Kidney glomerular epithelial cell (primary cell): ENCODE data around the gene PRCP.

Experiments
- DNase-seq: peaks from one replicate; lab custom pipeline; 2025; lab: John Stamatoyannopoulos, UW

The PRCP gene

DNA sequence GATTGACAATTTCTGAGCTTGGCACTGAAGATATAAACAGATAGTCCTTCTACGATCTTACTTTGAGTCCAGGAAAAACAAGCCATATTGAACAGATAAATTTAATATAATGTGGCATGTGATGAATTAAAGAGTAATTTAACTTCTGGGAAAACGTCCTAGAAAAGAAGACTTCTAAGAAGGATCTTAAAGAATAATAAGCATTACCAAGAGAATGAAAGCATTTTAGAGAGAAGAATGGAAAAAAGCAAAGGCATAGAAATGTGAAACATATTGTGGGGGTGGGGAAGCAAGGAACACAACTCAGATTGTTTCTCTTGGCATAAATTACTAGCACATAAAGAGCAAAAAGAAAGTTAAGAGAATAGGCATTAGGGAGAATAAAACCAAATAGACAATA, 6.7 kb upstream of the PRCP start:
- no peak for DNase-seq

DNA sequence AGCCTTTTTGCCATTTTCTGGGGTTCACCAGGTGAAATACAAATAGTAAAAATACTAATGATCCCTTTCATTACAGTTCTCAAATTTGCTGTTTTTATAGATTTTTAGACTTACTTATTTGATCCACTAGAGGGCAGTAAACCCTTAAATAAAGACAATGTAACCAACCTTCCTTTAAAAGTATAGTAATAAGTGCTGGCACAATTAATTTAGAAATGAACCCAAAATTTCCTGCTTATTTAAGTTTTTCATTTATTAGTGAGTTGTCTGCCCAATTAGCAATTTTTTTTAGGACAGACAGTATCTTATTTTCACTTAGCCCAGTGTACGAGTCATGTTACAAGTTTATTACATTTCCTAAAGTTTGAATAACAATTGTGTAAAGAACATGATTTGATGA, 6.0 kb upstream of the PRCP start:
- peak; percentile 65 for DNase-seq

DNA sequence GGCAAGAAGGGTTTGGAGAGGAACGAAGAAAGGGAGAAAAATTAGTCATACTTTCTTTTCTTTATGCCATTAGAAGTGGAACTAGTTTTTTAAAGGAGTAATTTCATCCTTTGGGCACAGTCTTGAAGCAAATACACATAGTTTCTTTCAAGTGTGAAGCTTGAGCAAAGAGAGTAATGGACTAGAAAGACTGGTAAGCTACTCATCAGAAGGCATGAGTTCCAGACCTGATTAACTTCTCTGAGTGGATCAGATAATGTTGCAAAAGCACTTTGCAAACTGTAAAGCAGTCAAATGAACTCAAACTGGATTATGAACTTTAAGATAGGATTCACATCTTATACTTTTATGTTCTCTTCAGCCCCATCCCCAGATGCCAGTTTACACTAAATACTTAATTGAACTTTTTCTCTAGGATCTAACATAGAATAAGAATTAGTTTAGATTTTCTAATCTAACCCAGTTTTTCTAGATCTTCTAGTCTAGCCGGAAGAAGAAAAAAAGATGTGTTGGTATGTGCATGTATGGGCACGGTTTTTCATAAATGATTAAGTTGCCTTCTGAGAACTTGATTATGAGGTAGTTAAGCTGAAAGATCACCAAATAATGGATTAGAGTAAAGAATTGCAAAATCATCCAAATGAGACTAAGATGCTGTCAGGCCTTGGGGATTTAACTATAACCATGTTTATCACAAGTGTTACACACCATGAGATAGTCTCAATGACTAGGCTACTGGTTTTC, 3.8 kb upstream of the PRCP start:
- no peak for DNase-seq

DNA sequence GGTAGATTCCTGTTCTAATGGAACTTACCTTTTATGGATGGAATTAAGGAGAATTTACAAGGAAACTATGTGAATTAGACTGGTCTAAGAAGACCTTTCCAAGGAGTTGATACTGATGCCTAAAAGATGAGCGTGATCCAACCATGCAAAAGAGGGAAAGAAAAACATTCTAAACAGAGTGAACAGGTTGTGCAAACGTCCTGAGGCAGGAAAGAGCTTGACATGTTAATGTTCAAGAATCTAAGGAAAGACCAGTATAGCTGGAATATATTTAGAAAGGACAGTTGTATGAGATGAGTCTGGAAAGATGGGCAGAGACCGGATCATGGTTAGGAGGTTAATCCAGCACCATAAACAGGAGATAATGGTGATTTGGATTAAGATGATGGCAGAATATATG, 2.6 kb upstream of the PRCP start:
- DNase-seq: no peak

- DNase-seq: no peak
These were observed 1.8 kb upstream of the PRCP start for GRCh38 chr11:82901922-82902485.

GRCh38 chr11:82901165-82901921, 1.1 kb upstream of the PRCP start, which contains the start of gene DDIAS:
TSS of gene DDIAS (plus strand) at chr11:82901736. CDS start at chr11:82914739, 13,003 bp downstream.
- peak; percentile 97 for DNase-seq

- no peak for DNase-seq
These were observed 313 bp downstream of the PRCP start for GRCh38 chr11:82899957-82900276.

GRCh38 chr11:82899186-82899820, 927 bp downstream of the PRCP start:
- DNase-seq: no peak

- no peak for DNase-seq
These were observed 2.0 kb downstream of the PRCP start for GRCh38 chr11:82898241-82898640.

- no peak for DNase-seq
These were observed 4.0 kb downstream of the PRCP start for GRCh38 chr11:82896183-82896582.

DNA sequence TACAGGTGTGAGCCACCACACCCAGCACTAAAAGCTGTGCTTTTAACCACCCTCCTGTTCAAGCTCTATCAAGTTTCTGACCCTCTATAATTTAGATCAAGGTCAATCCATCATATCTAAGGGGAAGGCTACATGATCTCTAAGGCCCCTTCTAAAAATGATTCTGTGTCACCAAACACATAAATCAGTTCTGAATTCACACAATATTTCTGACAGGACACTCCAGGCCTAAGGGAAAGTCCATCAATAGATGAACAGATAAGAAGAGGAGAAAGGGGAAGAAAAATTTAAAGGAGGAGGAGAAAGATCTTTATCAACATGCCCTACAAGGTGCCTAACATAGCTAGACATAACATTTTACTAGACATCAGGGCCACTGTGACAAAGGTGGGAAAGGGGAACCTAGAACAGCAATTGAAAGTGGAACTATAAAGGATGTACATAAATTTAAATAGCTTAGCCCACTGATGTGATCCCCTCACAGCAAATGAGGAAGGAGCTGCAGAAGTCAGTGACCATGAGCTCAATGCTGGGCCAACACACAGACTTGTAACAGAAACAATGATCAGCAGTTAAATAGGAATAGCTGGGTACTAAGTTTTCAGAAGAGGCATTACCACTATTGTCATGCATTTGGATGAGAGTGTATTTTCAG, 4.7 kb downstream of the PRCP start:
- no peak for DNase-seq

DNA sequence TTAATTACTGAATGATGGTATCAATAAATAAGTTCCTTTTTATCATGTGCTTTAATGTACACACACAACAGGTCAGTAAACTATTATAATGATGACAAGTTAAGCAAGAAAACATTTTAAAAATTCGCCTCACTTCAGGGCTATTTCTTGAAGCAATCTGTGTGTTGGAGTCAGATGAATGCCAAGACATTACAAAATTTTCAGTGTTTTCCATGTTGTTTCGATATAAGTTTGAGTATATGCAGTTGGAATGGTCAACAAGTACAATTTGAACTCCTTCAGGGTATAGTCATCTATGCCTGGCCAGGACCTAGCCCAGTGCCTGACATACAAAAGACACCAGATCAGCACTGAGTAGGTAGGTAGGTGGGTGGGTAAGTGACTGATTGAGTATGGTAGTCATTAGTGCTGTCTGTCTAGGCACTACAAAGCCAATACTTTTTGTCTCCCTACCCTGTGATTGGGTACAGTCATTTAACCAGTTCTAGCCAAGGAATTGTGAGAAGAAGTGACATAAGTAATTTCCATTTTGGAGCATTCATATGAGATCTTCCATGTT, 7.5 kb downstream of the PRCP start:
- DNase-seq: no peak

DNA sequence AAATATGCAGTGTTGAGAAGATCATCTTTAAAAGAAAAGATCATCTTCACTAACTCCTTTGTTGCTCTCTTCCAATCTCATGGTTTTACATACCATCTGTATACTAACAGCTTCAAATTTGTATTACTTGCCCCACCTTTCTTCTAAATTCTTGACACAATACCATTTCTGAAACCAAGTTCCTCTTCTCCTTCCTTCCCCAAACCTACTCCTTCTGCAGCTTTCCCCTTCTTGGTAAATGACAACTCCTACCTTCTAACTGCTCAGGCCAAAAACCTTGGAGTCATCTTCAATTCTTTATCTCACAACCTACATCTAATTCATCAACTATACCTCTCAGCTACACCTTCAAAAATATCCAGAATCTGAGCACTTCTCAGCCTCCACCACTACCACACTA, 9.3 kb downstream of the PRCP start:
- no peak for DNase-seq

DNA sequence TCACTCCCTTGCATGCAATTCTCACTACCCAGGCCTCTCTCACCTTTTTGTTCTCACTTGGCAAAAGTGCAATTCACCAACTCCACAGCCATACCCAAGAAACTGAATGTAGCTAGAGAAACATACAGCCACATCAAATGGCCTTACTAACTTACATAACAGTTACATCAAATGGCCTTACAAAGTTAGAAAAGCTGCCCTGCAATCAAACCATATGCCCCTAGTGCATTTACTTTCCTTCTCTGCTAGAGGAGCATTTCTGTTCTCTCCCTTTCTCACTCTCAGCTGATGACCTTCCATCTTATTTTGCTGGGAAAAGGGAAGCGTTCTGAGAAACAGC, 10.3 kb downstream of the PRCP start:
- no peak for DNase-seq

GRCh38 chr11:82889133-82890001, 10.9 kb downstream of the PRCP start:
- no peak for DNase-seq

DNA sequence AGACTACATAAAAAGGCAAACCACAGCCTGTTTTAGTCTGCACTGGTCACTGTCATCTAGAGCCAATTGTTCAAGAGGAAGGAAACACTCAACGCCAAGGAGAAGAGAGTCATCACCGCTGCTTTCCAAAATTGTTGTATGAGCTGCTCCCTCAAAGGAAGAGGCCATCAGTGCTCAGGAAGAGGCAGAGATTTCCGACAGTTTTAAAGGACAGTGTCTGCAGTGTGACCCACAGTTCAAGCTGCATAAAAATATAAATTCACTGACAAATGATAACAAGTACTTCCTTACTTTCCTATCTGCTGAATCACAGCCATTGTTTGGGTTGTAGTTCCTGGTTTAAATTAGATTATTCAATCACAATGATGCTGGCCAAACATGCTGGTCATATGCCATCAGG, 16.4 kb downstream of the PRCP start:
- DNase-seq: no peak

DNA sequence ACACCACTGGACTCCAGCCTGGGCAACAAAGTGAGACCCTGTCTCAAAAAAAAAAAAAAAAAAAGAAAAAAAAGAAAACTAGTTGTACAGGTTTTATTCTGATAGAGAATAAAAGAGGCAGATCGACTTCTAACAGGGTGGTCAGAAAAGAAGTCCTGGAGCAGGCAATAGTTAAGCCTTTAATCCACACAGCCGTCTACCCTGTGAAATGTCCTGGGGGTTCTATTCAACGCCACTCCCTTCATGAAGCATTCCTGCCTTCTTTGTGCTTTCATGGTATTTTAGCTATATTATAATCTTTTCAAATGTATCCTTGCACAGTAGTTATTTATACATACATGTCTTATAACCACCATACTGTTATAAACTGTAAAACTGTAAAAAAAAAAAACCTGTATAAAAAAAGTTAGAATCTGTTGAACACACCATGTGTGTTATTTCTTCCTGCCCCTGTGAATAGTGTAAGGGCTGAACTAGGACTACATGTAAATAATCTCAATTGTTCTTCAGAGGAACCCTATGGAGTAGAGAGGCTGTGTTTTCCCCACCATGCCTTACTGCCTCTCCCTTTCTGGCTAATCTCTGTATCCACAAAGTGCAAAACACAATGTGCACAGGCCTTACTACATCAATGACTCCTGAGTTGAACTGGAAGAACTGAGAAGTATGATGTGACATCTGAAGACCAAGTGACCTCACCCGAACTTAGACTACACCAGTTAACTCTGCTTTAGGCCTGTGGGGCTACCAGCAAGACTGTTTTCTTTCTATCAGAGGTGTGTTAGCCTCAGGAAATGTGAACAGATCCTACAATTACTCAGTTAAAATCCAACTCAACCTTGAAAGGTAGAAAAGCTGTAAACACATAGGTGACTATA, 25.3 kb downstream of the PRCP start:
- DNase-seq: no peak

GRCh38 chr11:82873919-82874333, 26.3 kb downstream of the PRCP start:
- DNase-seq: no peak

- DNase-seq: no peak
These were observed 27.7 kb downstream of the PRCP start for GRCh38 chr11:82872377-82873150.
